GM19035 (cell line): ENCODE measurements around the gene PFDN4.

ENCODE experiments used
- ATAC-seq: cut with Tn5 transposase; IDR thresholded peaks from one replicate; pipeline ENCODE4 v1.9.1; 2021; ENCODE audit not compliant: unreplicated experiment

PFDN4 gene

DNA sequence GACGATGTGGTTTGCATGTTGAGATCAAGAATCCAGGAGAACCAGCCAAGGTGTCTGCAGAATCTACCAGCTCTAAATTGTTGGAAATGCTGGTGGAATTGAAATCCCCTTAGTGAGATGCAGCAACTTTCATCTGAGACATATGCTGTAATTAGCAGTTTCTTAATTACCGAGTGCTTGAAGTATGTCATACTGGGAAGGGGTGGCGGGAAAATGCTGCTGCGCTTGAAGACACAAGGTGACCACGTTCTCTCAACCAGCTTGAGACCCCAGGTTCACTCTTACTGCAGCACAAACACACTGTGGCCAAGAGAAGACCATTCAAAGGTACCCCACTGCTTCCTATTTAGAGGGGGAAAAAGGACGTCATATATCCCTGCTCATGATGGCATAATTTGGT lies 59.0 kb downstream of the PFDN4 start:
- ATAC-seq: no peak

- ATAC-seq: no peak
Measured at GRCh38 chr20:54267483-54268003, 59.7 kb downstream of the PFDN4 start.

GRCh38 chr20:54268941-54269340 lies 61.1 kb downstream of the PFDN4 start:
- ATAC-seq: no peak
